Measurements from ENCODE around the gene UGT3A2.

The UGT3A2 gene

GRCh38 chr5:36066540-36067210 is at the start of gene UGT3A2:
Gene UGT3A2 (minus strand): TSS chr5:36066882. CDS start chr5:36066789, 93 bp downstream.
- DNase-seq: peak; percentile 13
- in situ Hi-C loops (cut with HindIII; ENCODE audit: low pct_ligation_motif_present, low pct_unique_long_range_greater_than_20kb, low sequenced_read_pairs): no loop called here

- no peak for DNase-seq
- in situ Hi-C loops (cut with HindIII; ENCODE audit: low pct_ligation_motif_present, low pct_unique_long_range_greater_than_20kb, low sequenced_read_pairs): no loop called here
These were observed 44.6 kb upstream of the UGT3A2 start for GRCh38 chr5:36111238-36111637.

GRCh38 chr5:36108758-36109460 is 42.2 kb upstream of the UGT3A2 start:
- in situ Hi-C loops (cut with HindIII; ENCODE audit: low pct_ligation_motif_present, low pct_unique_long_range_greater_than_20kb, low sequenced_read_pairs): no loop called here
- DNase-seq: no peak

GRCh38 chr5:36105819-36106218 is 39.1 kb upstream of the UGT3A2 start:
- in situ Hi-C loops (cut with HindIII; ENCODE audit: low pct_ligation_motif_present, low pct_unique_long_range_greater_than_20kb, low sequenced_read_pairs): no loop called here
- no peak for DNase-seq

- DNase-seq: no peak
- in situ Hi-C loops (cut with HindIII; ENCODE audit: low pct_ligation_motif_present, low pct_unique_long_range_greater_than_20kb, low sequenced_read_pairs): no loop called here
These were observed 33.1 kb upstream of the UGT3A2 start for GRCh38 chr5:36099748-36100147.

GRCh38 chr5:36096486-36096885 is 29.8 kb upstream of the UGT3A2 start:
- DNase-seq: no peak
- in situ Hi-C loops (cut with HindIII; ENCODE audit: low pct_ligation_motif_present, low pct_unique_long_range_greater_than_20kb, low sequenced_read_pairs): no loop called here

- in situ Hi-C loops (cut with HindIII; ENCODE audit: low pct_ligation_motif_present, low pct_unique_long_range_greater_than_20kb, low sequenced_read_pairs): no loop called here
- peak; percentile 10 for DNase-seq
These were observed 23.3 kb upstream of the UGT3A2 start for GRCh38 chr5:36089989-36090388.

- peak; percentile 56 for DNase-seq
- in situ Hi-C loops (cut with HindIII; ENCODE audit: low pct_ligation_motif_present, low pct_unique_long_range_greater_than_20kb, low sequenced_read_pairs): no loop called here
These were observed 12.6 kb upstream of the UGT3A2 start for GRCh38 chr5:36079200-36079781.

GRCh38 chr5:36078430-36078829 is 11.7 kb upstream of the UGT3A2 start:
- DNase-seq: no peak
- in situ Hi-C loops (cut with HindIII; ENCODE audit: low pct_ligation_motif_present, low pct_unique_long_range_greater_than_20kb, low sequenced_read_pairs): no loop called here

- in situ Hi-C loops (cut with HindIII; ENCODE audit: low pct_ligation_motif_present, low pct_unique_long_range_greater_than_20kb, low sequenced_read_pairs): no loop called here
- DNase-seq: no peak
These were observed 7.0 kb upstream of the UGT3A2 start for GRCh38 chr5:36073595-36074216.

GRCh38 chr5:36070687-36071571 is 4.2 kb upstream of the UGT3A2 start:
- in situ Hi-C loops (cut with HindIII; ENCODE audit: low pct_ligation_motif_present, low pct_unique_long_range_greater_than_20kb, low sequenced_read_pairs): no loop called here
- DNase-seq: peak; percentile 31

- no peak for DNase-seq
- in situ Hi-C loops (cut with HindIII; ENCODE audit: low pct_ligation_motif_present, low pct_unique_long_range_greater_than_20kb, low sequenced_read_pairs): no loop called here
These were observed 2.1 kb upstream of the UGT3A2 start for GRCh38 chr5:36068751-36069281.

GRCh38 chr5:36066001-36066539 is 612 bp downstream of the UGT3A2 start:
- DNase-seq: no peak
- in situ Hi-C loops (cut with HindIII; ENCODE audit: low pct_ligation_motif_present, low pct_unique_long_range_greater_than_20kb, low sequenced_read_pairs): no loop called here

GRCh38 chr5:36060420-36060887 is 6.2 kb downstream of the UGT3A2 start:
- in situ Hi-C loops (cut with HindIII; ENCODE audit: low pct_ligation_motif_present, low pct_unique_long_range_greater_than_20kb, low sequenced_read_pairs): no loop called here
- peak; percentile 11 for DNase-seq

GRCh38 chr5:36059571-36060419 is 6.9 kb downstream of the UGT3A2 start:
- in situ Hi-C loops (cut with HindIII; ENCODE audit: low pct_ligation_motif_present, low pct_unique_long_range_greater_than_20kb, low sequenced_read_pairs): no loop called here
- DNase-seq: no peak

- in situ Hi-C loops (cut with HindIII; ENCODE audit: low pct_ligation_motif_present, low pct_unique_long_range_greater_than_20kb, low sequenced_read_pairs): no loop called here
- no peak for DNase-seq
These were observed 7.9 kb downstream of the UGT3A2 start for GRCh38 chr5:36058776-36059175.

GRCh38 chr5:36057386-36057785 is 9.3 kb downstream of the UGT3A2 start:
- no peak for DNase-seq
- in situ Hi-C loops (cut with HindIII; ENCODE audit: low pct_ligation_motif_present, low pct_unique_long_range_greater_than_20kb, low sequenced_read_pairs): no loop called here
